ENCODE measurements around the gene PGR.

DNA sequence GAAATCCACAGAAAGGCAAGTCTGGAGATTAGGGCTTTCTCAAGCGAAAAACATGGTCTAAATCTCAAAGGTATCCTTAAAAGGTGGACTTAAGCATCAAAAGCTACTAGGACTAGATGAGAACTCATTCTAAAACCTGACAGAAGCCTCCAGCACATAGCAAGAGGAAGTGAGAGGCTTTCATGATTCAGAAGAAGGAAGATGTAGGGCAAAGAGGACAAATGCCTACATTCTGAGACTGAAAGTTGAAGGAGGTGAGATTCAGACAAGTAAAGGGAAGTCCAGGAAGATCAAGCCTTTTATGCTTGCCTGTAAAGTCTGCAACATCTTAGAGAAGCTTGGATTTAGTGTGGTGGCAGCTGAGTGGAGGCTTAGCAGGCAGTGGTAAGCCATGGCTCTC, 98.9 kb downstream of the PGR start:
- TF ChIP-seq, protein P1, sequence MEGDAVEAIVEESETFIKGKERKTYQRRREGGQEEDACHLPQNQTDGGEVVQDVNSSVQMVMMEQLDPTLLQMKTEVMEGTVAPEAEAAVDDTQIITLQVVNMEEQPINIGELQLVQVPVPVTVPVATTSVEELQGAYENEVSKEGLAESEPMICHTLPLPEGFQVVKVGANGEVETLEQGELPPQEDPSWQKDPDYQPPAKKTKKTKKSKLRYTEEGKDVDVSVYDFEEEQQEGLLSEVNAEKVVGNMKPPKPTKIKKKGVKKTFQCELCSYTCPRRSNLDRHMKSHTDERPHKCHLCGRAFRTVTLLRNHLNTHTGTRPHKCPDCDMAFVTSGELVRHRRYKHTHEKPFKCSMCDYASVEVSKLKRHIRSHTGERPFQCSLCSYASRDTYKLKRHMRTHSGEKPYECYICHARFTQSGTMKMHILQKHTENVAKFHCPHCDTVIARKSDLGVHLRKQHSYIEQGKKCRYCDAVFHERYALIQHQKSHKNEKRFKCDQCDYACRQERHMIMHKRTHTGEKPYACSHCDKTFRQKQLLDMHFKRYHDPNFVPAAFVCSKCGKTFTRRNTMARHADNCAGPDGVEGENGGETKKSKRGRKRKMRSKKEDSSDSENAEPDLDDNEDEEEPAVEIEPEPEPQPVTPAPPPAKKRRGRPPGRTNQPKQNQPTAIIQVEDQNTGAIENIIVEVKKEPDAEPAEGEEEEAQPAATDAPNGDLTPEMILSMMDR (IDR thresholded peaks at IDR 0.05; ENCODE audit: insufficient read depth, low read depth, low read length): no peak
- no peak for TF ChIP-seq EZH2 (IDR thresholded peaks at IDR 0.05; ENCODE audit: insufficient read depth, low read length)
